GM21529 (cell line): Measurements from ENCODE around the gene PIGT.
A peak's percentile ranks its signal among the peaks of the same experiment; 100 is the strongest.

Experiments
- ATAC-seq: cut with Tn5 transposase; IDR thresholded peaks from one replicate; pipeline ENCODE4 v1.9.1; 2021; ENCODE audit not compliant: unreplicated experiment

PIGT gene

DNA sequence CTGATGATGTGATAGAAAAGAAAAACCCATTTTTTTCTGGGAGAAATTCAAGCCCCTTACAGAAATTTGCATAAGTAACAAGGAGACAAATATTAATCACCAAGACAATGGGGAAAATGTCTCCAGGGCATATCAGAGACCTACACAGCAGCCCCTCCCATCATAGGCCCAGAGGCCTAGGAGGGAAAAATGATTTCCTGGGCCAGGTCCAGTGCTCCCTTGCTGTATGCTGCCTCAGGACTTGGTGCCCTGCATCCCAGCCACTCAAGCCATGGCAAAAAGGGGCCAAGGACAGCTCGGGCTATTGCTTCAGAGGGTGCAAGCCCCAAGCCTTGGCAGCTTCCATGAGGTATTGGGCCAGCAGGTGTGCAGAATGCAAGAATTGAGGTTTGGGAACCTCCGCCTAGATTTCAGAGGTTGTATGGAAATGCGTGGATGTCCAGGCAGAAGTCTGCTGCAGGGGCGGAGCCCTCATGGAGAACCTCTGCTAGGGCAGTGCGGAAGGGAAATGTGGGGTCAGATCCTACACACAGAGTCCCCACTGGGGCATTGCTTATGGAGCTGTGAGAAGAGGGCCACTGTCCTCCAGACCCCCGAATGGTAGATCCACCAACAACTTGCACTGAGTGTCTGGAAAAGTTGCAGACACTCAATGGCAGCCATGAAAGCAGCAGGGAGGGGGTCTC, 15.5 kb upstream of the PIGT start:
- no peak for ATAC-seq

DNA sequence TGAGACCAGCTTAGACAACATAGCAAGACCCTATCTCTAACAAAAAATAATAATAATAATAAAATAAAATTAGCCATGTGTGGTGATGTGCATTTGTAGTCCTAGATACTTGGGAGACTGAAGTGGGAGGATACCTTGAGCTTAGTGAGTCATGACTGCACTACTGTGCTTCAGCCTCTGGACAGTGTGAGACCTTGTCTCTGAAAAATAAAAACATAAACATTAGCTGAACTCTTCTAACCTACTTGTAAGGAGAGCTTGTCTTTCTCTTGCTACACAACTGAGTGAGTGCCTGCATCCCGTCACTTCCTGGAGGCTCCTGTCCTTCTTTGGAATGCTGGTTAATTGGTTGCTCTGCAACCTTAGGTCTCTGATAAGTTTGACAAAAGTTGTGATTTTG, 13.0 kb upstream of the PIGT start:
- no peak for ATAC-seq

DNA sequence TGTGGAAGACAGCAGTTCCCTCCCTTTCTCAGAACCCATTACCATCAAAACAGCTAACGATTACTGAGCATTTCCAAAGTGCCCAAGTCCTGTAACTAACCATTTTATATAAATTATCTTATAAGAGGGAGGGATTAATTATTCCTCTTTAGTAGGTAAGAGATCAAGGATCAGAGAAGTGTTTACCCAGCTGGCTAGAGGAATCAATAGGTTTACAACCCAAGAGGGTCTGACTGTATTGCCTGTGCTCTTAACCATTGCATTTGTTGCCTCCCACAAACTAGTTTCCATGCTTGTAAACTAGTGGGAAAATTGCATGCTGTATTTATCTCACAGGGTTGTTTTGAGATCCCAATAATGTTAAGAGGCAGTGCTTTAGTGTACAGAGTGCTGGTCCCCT, 11.5 kb upstream of the PIGT start:
- no peak for ATAC-seq

DNA sequence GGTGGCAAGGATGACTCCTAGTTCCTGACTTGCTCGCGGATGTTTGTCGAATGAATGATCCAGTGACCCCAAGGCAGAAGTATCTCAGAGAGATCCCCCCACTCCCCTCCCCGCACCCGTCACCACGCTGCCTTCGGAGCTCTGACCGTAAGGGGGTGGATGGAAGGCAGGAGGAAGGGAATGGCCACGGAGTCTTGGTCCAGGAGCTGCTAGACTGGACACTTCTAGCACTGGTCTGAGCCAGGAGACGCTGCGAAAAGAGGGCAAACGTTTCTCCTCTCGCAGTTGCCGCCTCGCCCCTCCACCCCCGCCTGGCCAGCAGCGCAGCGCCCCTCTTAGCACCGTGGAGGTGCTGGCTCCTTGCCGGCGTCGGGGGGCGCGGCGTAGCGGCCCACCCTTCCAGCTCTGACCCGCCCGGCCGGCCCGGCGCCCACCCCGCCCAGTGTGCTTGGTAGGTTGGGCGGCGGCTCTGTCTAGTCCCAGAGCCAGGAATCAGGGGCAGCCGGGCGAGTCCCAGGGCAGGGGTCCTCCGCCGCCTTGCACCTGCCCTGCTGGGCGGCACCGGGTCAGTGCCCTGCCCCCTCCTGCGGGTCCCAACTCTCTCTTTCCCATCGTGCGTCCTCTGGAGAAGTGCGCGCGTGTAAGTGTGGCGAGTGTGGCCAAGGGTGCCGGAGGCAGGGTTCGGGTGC, 10.2 kb upstream of the PIGT start:
- no peak for ATAC-seq

DNA sequence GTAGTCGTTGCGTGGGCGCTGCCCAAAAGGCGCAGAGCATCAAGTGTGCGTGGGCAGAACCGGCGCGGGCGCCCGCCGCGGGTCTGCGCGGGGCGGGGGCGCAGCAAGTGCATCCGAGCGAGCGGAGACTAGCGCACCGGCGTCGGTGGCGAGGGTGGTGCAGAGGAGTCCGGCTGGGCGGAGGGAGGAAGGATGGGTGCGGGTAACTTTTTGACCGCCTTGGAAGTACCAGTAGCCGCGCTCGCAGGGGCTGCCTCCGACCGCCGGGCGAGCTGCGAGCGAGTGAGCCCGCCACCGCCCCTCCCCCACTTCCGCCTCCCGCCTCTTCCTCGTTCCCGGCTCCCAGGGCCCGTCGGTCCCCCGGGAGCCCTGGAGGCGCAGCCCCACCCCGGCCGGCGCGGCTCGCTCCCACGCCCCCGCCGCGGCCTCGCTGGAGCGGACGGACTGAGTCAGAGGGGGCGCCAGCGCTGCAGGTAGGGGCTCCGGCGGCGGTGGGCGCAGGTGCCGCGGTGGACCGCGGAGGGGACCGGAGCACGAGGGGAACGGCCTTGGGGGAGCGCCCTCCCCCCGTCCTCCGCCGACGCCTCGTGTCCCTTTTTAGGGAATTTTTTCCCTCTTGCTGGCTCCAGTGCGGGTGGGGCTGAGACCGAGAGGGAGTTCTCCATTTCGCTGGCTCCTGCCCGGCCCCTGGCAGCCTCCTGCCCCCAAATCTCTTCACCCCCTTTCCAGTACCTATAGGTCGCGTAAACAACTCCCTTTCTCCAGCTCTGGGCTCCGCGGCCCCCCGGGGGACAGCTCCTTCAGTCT, 9.5 kb upstream of the PIGT start:
- ATAC-seq = no peak

DNA sequence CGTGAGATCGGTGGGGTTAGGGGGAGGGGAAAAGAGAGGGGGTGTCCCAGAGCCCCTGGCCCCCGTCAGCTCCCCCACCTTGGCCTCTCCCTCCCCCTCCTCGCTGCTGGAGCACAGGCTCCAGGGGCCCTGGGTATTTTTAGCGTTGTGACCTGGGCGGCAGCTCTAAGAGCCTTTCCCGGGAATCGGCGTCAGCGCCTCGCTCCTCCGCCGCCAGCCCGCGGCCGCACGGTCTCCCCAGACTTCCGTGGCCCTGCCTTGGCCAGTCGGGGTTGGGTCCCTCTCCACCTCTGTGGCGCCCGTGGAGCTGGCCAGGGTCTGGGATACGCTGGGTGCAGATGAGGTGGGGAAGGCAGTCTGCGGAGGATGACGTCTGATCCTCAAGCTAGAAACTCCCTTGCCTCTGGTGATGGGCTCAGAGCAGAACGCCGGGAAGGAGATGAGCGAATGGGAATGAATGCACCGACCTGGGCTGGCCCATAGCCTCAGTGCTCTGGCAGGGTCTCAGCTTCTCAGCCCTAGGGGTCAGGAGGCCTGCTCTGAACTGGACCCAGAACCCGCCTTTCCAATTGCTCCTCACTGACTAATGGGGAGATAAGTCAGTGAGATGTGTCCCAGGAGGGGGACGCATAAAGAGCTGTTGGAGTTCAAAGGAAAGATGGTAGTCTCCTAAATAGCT, 8.7 kb upstream of the PIGT start:
- no peak for ATAC-seq

DNA sequence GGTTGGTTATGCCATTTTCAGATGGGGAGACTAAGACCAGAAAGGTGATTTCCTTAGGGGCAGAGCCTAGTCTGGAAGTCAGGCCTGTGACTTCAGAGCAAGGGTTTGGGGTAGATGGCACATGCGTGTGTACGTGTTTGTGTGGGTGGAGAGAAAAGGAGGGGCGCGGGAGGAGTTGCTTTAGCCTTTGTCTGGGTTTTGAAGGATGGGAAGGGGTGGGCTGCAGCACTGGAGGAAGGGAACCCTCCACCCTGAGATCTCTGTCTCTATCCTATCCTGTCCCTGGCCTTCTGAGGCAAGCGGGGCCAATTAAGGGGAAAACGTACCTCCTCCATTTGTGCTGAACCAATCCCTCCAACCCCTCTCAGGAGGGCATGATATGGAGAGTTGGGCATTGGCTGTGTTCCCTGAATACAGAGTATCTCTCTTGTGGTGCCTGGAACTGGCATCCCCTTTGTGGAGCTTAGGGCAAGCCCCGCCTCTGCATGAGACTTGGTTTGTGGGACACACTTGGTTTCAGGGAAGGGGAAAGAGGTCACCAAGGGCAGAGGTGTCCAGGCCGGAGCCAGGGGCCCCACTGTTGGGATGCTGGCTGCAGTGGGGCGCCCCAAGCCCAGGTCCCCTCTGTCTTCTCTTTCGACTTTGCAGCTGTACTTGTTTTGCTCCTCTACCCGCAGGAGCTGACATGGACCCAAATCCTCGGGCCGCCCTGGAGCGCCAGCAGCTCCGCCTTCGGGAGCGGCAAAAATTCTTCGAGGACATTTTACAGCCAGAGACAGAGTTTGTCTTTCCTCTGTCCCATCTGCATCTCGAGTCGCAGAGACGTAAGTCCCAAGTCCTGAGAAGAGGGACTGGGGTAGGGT, 7.9 kb upstream of the PIGT start, which contains the start of gene DBNDD2:
TSS of gene DBNDD2 (plus strand) at position 507 of the 863 bp plus-strand sequence. CDS start at position 686, 179 bp downstream.
- ATAC-seq = no peak

DNA sequence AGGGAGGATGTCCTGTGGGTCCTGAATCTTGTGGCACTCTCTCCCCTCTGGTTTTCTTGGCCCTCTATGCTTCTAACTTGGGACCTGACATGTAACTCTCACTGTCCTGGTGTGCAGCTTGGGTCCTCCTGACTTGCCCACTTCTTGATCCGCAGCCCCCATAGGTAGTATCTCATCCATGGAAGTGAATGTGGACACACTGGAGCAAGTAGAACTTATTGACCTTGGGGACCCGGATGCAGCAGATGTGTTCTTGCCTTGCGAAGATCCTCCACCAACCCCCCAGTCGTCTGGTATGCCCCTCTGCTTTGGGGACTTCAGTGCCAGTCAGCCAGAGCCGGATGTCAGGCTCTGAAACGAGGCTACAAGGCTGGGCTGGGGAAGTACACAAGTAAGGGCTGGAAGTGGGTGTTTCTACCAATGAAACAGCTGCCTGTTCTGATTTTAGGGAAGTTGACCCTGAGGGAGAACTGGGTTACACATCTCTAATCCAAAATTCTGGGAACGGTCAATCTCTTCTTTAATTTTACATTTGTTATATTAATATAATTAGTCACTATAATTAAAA, 7.2 kb upstream of the PIGT start:
- no peak for ATAC-seq

DNA sequence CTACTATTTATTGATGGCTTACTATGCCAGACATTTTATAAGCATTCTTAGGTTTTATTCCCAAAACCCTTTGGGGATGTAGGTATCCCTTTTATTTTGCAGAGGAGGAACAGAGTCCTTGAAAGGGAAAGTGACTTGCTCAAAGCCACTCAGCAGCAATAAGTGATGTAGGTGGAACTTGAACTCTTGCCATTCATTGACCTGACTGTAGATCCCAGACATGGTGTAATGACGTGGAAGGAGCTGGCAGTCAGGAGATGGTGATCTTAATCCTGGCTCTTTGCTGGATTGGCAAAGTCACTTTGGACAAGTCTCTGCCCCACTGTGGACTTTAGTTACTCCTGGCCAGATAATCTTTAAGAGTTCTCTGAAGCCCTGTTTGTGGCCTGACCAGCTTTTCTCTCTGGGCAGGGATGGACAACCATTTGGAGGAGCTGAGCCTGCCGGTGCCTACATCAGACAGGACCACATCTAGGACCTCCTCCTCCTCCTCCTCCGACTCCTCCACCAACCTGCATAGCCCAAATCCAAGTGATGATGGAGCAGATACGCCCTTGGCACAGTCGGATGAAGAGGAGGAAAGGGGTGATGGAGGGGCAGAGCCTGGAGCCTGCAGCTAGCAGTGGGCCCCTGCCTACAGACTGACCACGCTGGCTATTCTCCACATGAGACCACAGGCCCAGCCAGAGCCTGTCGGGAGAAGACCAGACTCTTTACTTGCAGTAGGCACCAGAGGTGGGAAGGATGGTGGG, 6.2 kb upstream of the PIGT start:
- ATAC-seq = no peak

DNA sequence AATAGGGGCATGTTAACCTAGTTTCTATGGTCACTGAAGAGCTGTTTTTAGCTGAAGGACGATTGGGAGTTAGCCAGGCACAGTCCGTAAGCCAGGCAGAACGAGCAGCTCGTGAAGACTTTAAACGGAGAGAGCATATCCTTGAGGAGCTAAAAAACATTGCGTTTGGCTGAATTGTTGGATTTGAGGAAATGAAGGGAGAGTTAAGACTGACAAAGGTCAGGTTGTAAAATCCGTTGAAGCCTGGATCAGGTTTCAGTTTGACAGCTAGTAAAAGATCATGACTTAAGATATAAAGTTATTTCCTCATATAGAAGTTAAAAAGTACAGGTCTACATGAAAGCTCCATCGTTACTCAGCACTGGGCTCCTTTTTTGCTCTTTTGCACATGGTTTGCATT, 5.1 kb upstream of the PIGT start:
- no peak for ATAC-seq

DNA sequence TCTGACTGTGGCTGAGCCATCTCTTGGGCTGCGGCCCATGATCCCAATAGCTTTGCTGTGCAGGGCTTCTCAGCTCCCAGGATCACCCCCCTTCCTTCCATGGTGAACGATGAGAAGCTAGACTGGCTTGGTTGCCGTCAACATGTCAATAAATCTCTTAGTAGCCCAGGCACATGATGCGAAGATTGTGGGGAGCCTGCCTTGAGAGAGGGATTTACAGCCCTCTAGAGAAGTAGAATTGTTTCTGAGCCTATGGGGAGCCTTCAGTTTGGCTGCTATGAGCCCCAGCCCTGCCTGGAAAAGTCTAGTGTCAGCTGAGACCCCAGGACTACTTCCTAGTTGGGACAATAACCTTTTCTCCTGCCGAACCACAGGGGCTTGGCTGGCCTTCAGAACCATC, 3.3 kb upstream of the PIGT start:
- no peak for ATAC-seq

DNA sequence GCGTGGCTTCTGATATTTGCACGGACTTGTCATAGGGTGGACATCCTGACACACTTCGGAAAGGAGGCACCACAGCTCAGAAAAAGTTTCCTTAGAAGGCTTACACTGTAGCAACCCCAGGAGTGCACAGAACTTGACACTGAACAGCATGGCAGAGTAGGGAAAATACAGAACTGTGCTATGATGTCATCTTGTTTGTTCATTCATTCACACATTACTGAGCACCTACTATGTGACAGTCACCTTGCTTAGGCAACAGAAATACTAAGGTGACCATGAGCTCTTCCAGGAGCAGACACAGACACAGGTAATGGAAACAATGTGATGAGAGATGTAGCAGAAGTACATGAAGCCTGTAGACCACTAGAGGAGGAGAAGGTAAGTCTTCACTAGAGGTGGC, 2.5 kb upstream of the PIGT start:
- no peak for ATAC-seq

DNA sequence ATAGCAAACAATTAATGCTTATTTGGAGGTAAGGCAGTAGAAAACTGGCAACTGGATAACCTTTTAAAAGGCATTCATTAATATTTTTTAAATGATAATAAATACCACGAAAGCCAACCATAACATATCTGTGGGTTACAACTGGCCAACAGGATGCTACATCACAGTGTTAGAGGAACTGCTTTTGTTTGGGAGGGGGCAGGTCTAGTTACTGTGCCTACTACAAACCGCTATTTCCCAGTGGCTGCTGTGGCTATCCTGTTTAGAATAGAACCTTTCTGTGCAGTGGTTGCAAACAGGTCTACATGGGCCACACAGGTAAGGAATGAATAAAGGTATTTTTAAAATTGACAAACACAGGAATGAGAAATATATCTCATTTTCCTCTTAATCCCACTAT, 976 bp downstream of the PIGT start:
- no peak for ATAC-seq

DNA sequence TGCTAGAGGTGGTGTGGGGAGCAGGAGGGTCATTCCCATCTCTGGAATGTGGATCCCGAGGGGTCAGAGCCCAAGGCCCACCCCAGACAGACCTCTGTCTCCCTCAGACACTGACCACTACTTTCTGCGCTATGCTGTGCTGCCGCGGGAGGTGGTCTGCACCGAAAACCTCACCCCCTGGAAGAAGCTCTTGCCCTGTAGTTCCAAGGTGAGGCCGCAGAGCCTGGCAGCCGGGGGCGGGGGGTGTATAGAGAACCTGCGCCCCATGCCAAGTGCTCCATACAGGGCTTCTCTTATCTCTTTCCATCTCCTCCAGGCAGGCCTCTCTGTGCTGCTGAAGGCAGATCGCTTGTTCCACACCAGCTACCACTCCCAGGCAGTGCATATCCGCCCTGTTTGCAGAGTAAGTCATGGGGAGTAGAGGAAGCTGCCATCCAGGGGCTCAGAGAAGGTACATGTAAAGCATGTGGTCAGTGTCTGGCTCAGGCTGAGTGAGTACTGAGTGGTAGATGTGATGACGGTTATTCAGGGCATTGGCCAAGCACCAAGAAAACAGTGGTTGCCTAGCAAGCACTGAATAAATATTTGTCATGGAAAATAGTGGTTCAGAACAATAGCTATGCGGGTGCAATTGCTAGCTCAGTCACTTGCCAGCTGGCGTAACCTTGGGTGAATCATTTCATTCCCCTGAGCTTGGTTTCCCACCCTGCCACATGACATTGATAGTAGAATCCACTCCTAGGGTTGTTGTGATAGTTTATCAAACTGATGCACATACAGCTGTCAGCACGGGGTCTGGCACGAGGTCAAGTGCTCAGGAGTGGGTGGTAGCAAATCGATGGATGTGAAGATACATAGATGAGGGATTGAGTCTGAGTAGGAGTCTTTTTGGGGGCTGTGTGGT, 3.5 kb downstream of the PIGT start:
- ATAC-seq = peak; percentile 68

DNA sequence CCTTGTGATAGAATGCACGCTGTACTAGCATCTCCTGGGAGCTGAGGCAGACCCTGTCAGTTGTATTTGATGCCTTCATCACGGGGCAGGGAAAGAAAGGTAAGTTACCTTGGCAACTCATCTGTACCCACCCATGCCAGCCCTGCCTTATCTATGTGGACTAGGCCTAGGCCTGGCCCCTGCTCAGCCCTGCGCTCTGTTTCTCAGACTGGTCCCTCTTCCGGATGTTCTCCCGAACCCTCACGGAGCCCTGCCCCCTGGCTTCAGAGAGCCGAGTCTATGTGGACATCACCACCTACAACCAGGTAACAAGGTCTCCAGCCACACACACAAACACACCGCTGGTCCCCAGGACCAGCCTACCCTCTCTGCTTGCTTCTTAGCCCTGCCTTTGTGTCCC, 4.2 kb downstream of the PIGT start:
- ATAC-seq = no peak

DNA sequence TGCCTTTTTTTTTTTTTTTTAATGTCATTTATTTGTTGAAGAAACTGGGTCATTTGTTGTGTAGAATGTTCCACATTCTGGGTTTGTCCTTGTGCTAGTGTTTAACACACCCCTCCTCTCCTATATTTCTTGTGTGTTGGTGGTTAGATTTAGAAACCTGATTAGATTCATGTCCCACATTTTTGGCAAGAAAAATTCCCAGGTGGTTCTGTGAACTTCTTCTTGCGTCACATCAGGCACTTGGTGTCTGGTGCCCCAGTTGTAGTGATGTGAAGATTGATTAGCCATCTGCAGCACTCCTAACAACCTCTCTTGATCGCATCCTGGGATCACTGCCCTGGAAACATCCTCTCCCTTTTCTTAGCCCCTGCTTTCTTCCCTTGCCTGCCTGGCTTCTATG, 7.8 kb downstream of the PIGT start:
- ATAC-seq = no peak

DNA sequence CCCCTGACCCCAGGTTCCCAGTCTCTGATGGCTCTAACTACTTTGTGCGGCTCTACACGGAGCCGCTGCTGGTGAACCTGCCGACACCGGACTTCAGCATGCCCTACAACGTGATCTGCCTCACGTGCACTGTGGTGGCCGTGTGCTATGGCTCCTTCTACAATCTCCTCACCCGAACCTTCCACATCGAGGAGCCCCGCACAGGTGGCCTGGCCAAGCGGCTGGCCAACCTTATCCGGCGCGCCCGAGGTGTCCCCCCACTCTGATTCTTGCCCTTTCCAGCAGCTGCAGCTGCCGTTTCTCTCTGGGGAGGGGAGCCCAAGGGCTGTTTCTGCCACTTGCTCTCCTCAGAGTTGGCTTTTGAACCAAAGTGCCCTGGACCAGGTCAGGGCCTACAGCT, 9.6 kb downstream of the PIGT start:
- ATAC-seq = no peak

DNA sequence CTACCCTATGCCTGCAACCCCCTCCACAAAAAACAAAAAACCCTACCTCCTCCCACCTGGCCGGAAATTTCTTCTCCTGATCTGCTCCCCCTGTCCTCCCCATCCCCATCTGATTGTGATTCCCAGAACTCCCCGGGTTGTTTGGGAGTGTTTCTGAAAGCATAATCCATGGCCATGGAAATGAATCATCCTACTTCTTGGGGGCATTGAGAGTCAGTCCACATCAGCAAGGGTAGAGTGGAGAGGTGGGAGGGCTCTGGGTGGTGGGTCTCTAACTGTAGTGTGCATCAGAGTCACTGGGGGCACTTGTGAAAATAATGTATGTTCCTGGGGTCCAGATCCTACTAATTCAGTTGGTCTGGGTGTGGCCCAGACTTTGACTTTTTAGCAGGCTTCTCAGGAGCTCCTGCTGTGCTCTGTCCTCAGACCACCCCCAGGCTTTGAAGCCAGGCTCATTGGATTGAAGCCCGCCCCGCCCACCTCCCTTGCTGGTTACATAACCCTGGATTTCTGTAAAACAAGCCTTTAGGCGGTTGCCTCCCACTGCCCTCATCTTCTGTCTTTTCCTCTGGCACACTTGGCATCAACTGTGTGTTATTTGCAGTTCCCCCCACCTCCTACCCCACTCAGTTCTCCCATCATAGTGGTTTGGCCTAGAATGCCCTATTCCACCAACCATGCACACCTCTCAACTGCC, 10.5 kb downstream of the PIGT start:
- no peak for ATAC-seq
